ENCODE results near the gene IFT57.
"Not testable (repeated sequence)": the region's sequence is repeated elsewhere in the genome, so short reads cannot be mapped to it uniquely, and the experiment has no call there.

IFT57 gene

DNA sequence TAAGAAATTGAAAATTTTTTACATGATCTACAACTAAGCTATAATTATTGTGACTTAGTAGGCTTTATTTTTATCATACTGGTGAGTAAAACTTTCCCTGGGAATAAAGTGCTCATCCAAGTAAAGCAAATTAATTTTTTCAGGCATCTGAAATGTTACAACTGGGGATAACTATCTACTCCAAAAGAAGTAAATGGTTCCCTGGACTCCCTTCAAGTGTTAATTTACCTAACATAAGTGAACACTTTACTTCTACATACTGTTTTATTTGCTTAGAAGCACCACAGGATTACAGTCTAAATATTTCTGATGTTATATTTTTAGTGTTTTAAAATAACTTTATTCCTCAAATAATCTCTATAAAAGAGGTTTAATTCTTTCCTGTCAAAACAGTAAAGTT lies 57.8 kb downstream of the IFT57 start:
- DNase-seq (ENCODE audit: extremely low read depth in 1 of 2, low read depth in 1 of 2) = no peak

GRCh38 chr3:108159865-108160264 lies 62.4 kb downstream of the IFT57 start:
- DNase-seq (ENCODE audit: extremely low read depth in 1 of 2, low read depth in 1 of 2) = no peak

- DNase-seq (ENCODE audit: extremely low read depth in 1 of 2, low read depth in 1 of 2) = no peak
Measured at GRCh38 chr3:108159105-108159504, 63.1 kb downstream of the IFT57 start.

DNA sequence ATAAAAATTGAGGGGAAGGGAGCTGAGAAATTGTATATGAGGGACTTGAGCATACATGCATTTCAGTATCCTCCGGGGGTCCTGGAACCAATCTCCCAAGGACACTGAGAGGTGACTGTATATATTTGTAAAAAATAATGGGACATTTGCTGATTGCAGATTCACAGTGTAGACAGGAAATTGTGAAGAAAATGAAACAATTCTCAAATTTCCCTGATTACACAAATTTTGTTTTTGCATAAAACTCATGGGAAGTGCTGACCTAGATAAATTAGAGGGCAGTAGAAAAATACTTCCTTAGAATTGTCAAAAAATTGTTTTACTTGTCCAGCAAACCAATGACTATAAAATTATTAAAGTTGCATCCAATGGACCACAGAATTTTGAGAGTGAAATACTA lies 64.0 kb downstream of the IFT57 start:
- DNase-seq (ENCODE audit: extremely low read depth in 1 of 2, low read depth in 1 of 2) = no peak

DNA sequence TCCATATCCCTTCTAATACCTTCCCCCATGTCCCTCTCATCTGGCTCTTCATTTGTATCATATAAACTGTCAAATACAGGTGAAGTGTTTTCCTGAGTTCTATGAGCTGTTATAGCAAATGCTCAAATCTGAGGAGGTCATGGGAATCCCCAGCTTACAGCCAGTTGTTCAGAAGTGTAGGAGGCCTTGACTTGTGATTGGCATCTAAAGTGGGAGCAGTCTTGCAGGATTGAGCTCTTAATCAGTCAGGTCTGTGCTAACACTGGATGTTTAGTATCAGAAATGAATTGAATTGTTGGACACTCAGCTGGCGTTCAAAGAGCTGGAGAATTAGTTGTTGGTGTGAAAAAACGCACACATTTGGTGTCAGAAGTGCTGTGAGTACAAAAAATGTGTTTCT lies 65.0 kb downstream of the IFT57 start:
- no peak for DNase-seq (ENCODE audit: extremely low read depth in 1 of 2, low read depth in 1 of 2)

- no peak for DNase-seq (ENCODE audit: extremely low read depth in 1 of 2, low read depth in 1 of 2)
Measured at GRCh38 chr3:108156312-108156853, 65.8 kb downstream of the IFT57 start.

DNA sequence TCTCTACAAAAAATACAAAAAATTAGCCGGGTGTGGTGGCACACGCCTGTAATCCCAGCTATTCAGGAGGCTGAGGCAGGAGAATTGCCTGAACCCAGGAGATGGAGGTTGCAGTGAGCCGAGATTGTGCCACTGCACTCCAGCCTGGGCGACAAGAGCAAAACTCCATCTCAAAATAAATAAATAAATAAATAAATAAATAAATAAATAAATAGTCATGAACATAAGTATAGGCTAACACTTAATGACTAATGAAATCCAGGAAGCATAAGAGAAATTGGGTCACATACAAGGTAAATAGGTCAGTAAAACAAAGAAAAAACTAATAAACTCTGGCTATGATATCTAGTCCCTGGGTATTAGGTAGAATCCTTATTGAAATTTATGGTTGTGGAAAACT lies 66.6 kb downstream of the IFT57 start:
- not testable (repeated sequence) for DNase-seq (ENCODE audit: extremely low read depth in 1 of 2, low read depth in 1 of 2)

GRCh38 chr3:108153451-108153981 lies 68.7 kb downstream of the IFT57 start:
- peak in 1 of 2 donors; percentile 32 for DNase-seq (ENCODE audit: extremely low read depth in 1 of 2, low read depth in 1 of 2)

DNA sequence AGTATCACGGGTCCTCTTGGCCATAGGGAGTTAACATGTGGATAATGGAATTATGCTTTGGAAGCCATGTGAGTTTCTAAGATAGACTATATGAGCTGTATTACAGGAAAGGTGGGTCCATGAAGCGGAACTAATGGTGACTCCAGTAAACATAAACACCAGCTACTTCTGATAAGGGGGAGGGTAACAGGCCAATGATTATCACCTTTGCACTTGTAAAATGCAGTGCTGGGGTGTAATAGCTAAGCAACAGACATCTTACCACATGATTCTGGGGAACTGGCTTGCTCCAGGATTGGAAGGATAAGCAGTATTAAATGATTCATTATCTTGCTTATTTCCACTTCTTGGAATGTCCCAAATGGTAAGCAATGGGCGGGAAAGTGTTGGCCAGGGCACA lies 70.0 kb downstream of the IFT57 start:
- no peak for DNase-seq (ENCODE audit: extremely low read depth in 1 of 2, low read depth in 1 of 2)

- DNase-seq (ENCODE audit: extremely low read depth in 1 of 2, low read depth in 1 of 2) = no peak
Measured at GRCh38 chr3:108150200-108150599, 72.0 kb downstream of the IFT57 start.

- no peak for DNase-seq (ENCODE audit: extremely low read depth in 1 of 2, low read depth in 1 of 2)
Measured at GRCh38 chr3:108146139-108146538, 76.1 kb downstream of the IFT57 start.

DNA sequence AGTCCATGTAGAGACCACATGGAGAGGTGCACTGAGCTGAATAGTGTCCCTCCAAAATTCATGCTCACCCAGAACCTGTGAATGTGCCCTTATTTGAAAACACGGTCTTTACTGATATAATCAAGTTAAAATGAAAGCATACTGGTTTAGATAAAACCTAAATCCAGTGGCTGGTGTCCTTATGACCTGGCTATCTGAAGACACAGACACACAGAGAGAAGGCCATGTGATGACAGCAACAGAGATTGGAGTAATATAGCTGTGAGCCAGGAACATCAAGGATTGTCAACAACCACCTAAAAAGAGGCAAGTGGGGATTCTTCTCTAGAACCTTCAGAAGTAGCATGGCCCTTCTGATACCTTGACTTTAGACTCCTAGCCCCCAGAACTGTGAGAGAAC lies 76.6 kb downstream of the IFT57 start:
- DNase-seq (ENCODE audit: extremely low read depth in 1 of 2, low read depth in 1 of 2) = no peak

DNA sequence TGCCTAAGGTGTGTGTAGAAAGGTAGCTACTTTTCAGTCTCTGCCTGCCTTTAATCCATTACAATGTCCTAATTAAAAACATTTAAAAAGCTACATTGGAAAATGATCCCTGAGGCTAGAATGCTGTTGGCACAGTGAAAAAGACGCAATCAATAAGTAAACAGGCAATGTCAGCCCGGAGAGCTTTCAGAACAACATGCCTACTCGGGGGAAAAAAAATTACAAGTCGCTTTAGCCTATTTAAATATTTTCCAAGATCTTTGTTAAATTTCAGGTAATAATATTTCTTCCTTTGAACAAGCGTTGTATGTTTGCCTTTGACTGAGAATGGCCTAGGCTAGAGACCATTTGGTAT lies 84.8 kb downstream of the IFT57 start:
- DNase-seq (ENCODE audit: extremely low read depth in 1 of 2, low read depth in 1 of 2) = no peak

DNA sequence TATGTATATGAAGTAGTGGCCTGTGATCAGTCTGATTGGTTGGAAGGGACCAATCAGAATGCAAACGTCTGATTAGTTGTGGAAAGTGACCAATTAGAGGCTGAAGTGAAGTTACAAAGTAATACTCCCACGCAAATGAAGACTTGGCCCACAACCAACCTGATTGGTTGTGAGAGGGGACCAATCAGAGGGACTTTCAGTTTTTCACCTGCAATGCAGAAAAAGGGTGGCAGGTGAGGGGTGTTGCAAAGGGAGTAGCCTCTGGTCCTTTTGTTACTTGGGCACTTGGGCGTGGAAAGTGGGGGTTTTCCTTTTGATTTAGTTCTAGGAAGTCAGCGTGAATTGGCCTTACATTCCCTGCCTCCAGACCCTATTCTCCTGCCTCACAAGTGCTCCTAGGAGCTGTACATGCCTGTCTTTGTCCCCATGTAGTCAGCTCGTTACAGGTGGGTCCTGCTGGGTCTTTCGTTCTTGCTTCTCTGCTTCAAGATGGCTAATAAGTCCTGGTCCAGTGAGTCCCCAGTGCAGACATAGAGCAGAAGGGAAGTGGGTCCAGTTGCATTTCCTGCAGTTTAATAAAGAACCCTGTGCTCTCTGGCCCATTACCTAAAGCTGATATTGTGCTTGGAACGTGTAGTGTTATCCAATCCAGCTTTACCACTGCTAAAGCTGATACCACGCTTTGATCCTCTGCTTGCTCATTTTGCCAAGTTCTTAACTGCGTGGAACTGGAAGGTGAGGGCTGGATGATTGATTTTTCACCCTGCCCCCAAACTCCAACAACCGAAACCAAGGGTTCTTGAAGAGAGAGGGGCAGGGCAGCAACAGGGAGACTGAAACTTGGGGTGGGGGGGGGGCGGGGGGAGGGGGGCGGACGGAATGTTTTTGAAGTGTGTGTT lies 85.4 kb downstream of the IFT57 start:
- no peak for DNase-seq (ENCODE audit: extremely low read depth in 1 of 2, low read depth in 1 of 2)

- DNase-seq (ENCODE audit: extremely low read depth in 1 of 2, low read depth in 1 of 2) = no peak
Measured at GRCh38 chr3:108134555-108134880, 87.7 kb downstream of the IFT57 start.

DNA sequence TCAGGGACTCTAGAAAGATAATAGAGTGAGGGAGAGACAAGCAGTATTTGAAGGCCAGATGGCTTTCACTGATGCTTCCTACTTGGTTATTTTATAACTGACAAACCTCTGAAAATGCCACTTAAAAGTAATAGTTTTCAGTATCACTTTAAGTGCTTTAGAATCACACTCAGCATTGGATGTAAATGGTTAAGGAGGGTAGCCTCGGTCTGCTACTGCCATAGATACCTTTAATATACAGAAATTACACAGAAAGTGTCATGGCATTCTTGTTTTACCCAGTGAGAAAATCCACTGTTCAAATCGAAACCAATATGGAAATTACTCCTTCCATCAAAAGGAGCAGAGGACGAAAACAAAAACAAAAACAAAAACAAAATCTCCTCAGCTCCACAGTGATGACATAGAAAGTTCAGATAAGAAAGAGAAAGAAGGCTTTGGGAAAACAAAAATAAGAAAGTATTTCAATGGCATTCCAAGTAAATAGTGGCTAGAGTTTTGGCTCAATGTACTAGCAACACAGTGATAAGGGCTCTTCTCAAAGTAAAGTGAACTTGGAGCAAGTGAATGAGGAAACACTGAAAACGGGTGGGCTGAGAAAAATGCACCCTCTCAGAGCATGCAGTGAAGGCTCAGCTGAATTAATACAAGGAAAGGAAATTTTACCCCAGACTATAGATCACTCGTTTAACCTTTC lies 88.2 kb downstream of the IFT57 start:
- no peak for DNase-seq (ENCODE audit: extremely low read depth in 1 of 2, low read depth in 1 of 2)

- no peak for DNase-seq (ENCODE audit: extremely low read depth in 1 of 2, low read depth in 1 of 2)
Measured at GRCh38 chr3:108133048-108133369, 89.2 kb downstream of the IFT57 start.

DNA sequence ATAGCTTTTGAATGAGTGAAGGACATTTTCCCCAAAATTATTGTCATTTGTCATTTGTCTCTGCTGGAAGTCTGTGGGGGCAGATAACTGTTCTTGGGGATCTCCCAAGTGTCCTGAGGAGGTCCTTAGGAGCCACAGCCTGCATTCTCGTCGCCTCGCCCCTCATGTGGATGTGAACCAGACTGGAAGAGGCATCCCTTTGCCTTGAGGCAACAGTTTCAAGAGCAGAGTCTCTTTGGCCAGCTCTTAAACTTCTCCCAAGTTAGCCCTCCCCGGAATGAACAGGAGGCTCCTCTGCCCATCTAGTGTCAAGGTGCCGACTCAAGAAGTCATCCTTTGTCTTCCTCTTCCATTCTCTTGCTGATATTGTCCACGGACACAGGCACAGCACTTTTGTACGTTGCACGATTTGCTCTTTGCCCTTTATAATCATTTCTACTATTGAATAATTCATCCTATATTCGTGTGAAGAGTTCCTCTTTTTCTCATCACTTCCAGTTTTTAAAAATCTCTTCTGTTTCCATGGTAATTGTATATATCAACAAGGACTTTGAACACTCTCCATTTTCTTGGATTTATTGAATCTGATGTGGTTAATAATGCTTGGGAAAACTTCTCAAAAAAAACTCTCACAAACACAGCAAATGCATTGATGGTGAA lies 90.6 kb downstream of the IFT57 start:
- no peak for DNase-seq (ENCODE audit: extremely low read depth in 1 of 2, low read depth in 1 of 2)

DNA sequence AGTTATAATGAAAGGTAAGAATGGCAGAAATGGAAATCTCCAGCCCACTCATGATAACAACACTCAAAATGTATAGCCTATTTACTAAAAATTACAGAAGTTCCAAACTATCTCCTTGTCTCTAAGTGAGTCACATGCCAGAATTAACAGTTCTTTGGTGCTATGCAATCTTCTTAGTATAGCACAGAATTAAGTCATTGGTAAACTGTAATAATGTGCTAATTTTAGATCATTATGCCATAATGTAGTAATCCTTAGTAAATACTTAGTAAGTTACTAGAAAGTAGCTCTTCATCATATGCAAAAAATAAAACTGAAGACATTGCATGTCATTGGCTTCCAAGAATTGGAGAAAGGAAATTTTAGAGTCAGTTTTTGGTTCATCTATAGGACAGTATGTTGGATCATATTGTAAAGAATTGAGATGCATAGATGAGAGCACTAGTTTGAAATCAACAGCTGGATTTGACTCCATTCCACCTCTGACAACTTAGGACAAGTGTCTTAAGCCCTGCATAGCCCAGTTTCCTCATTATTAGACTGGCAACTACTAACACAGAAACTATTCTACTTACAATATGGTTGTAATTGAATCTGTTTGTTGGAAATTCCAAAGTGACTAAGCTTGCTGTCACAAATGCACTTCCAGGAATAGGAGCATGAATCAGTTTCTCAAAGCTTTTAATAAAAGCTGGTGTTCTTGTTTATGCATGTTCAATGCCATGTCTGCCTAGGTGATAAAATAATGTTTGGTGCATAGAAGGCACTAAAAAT lies 91.3 kb downstream of the IFT57 start:
- DNase-seq (ENCODE audit: extremely low read depth in 1 of 2, low read depth in 1 of 2) = no peak

DNA sequence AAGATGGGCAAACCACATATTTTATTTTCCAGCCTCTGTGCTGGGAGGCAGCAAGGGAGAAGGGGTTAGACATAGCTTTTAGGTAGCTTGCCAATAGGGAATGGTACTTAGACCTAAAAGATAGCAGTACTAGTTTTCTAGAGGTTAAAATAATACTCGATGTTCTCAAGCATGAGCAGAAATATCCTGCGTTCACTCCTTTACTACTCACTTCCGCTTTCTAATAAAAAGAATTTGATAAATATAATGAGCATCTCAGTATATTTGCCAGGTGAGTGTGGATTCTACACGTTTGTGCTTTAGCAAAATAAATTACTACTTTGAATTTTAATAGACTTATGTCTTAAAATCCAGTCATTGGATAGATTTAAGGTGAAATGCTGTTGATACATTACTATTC lies 92.0 kb downstream of the IFT57 start:
- no peak for DNase-seq (ENCODE audit: extremely low read depth in 1 of 2, low read depth in 1 of 2)
